ENCODE data around the gene ATP9B.

Gene ATP9B

DNA sequence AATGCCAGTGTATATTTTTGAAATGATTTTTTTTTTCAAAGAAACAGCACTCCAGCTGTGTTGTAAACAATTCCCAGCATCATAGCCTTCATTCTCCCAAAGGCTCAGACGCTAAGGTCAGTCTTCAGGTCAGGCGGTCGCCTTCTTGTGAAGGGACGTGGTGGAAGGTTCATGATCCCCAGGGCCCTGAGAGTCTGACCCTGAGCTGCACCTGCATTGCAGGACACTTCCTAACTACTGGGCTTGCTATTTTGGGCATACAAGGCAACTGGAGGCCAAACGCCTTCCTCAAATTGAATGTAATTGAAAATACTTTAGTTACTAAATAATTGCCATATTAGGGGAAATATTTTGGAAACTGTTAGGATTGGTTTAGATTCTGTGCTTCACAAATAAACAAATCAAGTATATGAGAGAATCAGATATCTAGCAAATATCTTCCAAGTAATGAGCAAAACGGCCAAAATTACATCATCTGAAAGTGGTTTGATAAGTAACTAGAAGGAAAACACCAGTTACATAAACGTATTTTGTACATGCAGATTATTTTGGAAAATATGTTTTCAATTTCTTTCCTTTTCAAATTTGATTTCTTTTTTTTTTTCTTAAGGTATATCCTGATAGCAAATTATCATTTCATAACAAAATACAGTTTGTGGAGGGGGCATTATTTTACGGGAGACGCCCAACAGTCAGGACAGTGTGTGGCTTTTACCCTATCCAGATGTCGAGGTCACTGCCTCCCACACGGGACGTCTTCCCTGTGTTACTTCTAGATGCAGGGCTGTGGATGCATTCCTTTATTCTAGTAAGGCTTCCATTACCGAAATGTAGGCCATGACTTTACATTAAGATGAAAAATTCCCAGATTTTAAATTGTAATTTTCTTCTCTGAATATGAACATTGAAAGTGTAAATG, 136.0 kb downstream of the ATP9B start:
- DNase-seq, result no peak

DNA sequence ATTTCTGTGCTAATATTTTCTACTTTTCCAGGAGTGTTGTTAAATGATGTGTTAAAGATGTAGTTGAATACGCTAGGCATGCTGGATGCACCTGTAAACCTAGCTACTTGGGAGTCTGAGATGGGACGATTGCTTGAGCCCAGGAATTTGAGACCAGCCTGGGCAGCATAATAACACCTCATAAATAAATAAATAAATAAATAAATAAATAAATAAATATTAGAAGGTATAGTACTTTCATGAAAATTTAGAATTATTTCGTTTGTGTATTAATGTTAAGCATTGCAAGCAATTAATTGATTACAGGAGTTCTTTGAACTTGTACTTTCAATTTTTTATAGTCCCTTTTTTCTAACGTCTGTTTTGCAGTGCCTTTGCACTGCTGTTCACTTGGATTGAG, 137.2 kb downstream of the ATP9B start:
- DNase-seq, result no peak

- no peak for DNase-seq
These were observed 139.7 kb downstream of the ATP9B start for GRCh38 chr18:79208906-79209305.

- no peak for DNase-seq
These were observed 141.1 kb downstream of the ATP9B start for GRCh38 chr18:79210002-79210910.

DNA sequence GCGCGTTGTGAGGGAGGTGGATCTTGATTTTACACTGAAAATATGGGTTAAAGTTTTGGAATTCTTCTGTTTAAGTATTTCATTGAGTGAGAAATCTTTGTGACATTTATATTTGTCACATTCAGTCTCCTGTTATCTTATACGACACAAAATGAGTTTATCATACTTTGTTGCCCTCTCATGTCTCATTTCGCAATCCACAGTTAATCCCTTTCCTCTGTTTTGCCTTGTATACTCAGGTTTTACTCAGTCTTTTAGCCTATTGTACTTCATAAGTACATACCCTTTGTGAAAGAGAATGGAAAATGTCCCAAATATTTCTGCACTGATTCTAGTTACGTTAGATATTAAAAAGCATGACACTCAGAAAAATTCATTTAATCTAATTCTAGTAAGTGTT, 142.7 kb downstream of the ATP9B start:
- no peak for DNase-seq

- no peak for DNase-seq
These were observed 144.9 kb downstream of the ATP9B start for GRCh38 chr18:79214056-79214455.

DNA sequence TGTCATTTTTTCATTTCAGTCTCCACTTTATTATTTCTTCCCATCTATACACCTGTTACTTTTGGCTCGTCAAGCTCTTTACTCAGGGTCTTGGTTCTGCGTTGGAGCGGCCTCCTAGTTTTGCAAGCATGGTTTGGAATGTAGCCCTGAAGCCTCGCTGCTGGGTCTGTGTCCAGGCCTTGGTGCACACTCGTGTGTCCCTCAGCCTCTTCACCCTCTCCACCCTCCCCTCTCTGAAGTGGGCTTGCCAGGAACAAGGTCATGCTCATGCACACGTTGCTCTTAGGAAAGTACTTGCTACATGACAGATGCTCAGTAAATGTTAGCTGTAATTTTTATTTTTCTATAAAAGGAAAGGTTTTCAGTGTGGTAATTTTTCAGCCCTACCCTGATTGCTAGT, 147.0 kb downstream of the ATP9B start:
- DNase-seq, result no peak

DNA sequence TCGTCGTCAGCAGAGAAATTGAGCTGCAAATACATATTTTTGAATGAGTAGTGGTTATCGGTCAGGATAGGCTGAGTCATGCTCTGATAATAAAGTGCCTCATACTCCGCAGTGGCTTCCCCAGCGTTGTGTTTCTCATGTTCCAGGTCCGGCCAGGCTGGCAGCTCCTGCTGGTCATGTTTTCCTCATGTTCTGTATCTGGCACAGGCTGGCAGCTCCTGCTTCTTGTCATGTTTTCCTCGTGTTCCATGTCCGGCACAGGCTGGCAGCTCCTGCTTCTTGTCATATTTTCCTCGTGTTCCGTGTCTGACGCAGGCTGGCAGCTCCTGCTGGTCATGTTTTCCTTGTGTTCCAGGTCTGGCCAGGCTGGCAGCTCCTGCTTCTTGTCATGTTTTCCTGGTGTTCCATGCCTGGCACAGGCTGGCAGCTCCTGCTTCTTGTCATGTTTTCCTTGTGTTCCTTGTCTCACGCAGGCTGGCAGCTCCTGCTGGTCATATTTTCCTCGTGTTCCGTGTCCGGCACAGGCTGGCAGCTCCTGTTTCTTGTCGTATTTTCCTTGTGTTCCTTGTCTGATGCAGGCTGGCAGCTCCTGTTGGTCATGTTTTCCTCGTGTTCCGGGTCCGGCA, 148.9 kb downstream of the ATP9B start:
- no peak for DNase-seq

GRCh38 chr18:79218605-79219190, 149.5 kb downstream of the ATP9B start:
- DNase-seq, result no peak

GRCh38 chr18:79221136-79221535, 151.9 kb downstream of the ATP9B start:
- DNase-seq, result no peak

GRCh38 chr18:79222790-79223189, 153.6 kb downstream of the ATP9B start:
- no peak for DNase-seq

DNA sequence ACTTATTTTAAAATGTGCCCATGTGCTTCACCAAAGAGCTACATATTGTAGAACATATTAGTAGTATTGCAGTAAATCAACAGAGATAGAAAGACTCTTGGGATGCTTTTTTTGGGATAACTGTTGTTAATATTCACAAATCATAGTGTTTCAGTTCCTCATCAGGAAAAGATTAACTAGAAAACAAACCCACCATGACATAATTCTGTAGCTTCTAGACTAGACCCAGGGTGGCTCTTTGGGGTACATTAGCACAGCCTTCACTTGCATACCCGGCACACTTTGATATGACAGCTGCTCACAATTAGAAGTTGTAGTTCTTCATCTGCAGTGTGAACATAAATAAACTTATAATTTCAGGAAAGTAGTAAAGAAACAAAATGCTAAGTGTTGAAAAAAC, 154.2 kb downstream of the ATP9B start:
- DNase-seq, result no peak

GRCh38 chr18:79224381-79224780, 155.2 kb downstream of the ATP9B start:
- DNase-seq, result no peak

DNA sequence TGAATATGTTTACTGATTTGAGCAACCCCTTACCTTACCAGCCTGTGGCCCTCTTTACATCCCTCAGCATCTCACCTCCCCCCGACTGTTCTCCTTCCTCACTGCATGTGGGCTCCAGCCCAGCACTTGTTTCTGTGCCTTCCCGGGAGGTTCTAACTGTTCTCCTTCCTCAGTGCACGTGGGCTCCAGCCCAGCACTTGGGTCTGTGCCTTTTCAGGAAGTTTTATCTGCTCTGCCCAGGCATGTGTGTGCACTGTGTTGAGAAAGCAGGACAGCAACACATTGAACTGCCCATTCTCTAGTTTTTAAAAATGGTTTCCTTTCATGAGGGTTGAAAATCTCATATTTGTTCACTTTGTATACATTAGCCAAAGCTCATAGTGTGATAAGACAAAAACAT, 158.4 kb downstream of the ATP9B start:
- no peak for DNase-seq

DNA sequence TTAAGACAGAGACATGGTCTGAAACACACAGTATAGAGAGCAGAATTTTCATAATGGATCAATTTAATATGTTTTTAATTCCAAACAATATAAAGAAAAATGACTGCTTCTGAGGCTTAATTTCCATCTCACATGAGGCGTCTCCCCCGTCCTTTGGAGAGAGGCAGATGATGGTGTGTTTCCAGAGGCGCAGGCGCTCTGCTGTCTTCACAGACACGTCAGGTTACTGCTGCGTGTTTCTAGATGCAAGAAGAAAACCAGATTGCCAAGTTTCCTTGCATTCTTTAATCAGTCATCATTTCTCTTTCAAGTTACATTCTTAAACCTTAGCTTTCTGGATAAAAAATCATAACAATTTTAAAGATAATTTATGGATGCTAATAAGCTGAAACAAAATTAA, 160.2 kb downstream of the ATP9B start:
- DNase-seq, result no peak

- DNase-seq, result no peak
These were observed 165.2 kb downstream of the ATP9B start for GRCh38 chr18:79234438-79234837.

- DNase-seq, result no peak
These were observed 170.4 kb downstream of the ATP9B start for GRCh38 chr18:79239631-79240030.

DNA sequence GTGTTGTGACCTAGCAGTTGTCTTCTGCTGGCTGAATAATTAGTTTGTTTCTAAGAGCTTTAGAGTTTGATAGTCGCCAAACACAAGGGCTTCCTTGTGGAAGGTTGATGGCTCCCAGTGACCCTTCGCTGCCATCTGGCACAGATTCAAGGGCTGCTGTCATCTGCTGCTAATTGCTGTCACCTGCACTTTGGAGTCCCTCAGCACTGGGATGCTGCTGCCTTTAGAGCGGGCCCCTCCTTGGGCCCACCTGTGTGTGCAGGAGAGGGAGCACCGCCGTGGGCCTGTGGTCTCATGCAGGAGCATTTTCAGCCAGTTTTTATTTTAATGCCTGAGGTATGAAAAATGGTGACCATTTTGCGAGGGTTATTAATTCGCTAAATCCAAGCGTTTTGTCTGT, 172.6 kb downstream of the ATP9B start:
- no peak for DNase-seq

DNA sequence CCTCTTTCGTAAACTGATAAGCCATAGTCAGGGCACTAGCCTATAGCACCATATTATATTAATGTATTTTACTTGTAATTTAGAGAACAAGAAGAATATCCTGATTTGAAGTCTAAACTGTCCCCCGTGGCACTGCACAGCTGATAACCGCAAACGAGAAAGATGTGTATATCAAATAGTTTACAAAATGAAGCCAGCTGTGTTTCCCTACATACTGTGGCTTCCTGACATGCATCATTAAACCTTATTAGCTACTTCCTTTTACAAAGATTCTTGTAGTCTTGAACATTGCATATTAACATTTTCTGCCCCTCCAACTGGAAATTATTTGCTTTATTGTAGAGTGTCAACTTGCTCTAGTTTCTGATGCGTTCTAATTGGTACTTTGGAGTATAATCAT, 173.1 kb downstream of the ATP9B start:
- no peak for DNase-seq

DNA sequence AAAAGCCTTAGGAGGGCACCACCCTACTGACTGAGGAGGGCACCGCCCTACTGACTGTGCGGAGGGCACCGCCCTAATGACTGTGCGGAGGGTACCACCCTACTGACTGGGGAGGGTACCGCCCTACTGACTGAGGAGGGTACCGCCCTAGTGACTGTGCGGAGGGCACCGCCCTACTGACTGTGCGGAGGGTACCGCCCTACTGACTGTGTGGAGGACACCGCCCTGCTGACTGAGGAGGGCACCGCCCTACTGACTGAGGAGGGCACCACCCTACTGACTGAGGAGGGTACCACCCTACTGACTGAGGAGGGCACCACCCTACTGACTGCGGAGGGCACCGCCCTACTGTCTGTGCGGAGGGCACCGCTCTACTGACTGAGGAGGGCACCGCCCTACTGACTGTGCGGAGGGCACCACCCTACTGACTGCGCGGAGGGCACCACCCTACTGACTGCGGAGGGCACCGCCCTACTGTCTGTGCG, 176.4 kb downstream of the ATP9B start:
- DNase-seq, result no peak

DNA sequence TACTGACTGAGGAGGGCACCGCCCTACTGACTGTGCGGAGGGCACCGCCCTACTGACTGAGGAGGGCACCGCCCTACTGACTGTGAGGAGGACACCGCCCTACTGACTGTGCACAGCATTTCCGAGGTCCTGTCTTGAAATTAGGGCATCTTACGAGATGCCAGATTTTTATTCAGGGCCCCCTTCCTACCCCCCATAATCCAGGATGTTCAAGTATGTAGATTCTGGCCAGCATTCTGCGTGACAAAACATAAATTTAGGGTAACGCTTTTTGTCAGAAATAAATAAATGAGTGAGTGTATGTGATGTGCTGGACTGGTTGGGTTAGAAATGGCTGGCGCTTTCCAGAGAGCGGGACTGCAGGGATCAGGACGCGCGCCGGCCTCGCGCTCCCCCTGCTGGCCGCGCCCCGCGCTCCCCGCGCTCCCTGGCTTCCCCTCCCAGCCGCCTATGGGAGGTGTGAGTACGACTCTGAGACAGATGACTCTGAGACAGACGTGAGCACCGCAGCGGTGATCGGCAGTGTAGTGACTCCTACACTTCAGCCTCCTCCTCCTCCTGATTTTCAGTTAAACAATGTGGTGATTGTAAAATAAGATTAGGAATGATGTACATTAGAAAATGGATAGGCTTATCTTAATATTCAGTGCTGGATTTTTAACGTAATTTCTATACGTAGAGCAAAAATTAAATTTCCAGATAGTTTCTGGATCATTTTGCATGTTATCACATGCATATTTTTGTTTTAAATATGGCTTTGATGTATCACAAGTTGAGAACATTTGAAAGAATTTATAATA, 177.3 kb downstream of the ATP9B start:
- DNase-seq, result peak; percentile 69

GRCh38 chr18:79248495-79249060, 179.4 kb downstream of the ATP9B start:
- no peak for DNase-seq
